Stimulated activated CD8-positive, alpha-beta memory T cell treated with anti-CD3 and anti-CD28 coated beads, Interleukin-2, amount 100 ng/mL, for 1 hour (primary cell): ENCODE data around the gene CCDC184.

ENCODE experiments used
- DNase-seq, 2 donors: peaks; one replicate each; pipeline ENCODE4 v3.0.0-alpha.2; 2020; ENCODE audit warnings: low read depth in 2 of 2

The CCDC184 gene

DNA sequence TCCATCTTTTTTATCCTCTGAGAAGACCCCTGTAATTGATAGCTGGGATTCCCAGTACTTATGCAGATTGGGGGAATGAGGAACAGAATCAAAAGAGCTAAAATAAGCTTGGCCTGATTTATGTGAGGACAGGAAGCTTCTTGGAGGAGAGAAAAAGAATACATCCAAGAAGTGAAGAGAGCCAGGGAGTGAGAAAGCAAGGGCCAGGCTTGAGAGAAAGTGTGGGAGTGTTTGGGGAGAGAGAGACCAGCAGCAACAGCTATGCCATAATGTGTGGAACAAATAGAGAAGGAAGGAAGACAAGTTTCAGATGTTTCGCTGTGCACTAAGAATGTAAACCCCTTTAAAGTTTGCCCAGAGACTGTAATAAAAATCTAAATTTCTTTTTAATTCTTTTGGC, 4.0 kb upstream of the CCDC184 start:
- no peak for DNase-seq

DNA sequence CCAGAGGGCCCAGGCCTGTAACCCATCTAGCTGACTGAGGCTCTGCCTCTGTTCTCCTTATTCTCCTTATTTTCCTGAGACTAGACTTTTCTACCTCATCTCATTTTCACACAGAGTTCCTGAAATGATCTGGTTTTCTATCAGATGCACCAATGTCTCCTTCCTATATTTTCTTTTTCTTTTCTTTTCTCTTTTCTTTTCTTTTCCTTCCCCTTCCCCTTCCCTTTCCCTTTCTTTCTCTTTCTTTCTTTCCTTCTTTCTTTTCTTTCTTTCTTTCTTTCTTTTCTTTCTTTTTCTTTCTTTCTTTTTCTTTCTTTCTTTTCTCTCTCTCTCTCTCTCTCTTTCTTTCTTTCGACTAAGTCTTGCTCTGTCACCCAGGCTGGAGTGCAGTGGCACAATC, 3.0 kb upstream of the CCDC184 start:
- DNase-seq, result no peak

DNA sequence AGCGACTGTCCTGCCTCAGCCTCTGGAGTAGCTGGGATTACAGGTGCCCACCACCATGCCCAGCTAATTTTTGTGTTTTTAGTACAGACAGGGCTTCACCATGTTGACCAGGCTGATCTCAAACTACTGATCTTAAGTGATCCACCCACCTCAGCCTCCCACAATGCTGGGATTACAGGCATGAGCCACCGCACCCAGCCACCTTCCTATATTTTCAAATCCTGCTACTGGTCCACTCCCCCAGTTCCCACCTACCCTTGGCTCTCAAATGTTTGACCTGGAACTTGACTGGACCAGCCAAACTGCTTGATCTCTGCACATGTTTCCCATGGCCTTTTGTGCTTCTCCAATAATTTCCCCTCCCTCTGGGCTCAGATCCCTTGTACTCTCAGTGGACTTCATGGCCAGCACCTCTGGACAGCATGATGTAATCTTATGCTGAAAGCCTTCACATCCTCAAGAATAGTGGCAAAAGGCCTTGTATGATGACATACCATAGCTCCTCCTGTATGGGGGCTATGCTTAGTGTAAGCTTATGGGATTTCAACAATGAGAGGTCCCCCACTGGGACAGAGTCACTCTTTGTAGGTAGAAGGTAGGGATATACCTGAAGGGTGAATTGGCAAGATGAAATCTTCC, 2.5 kb upstream of the CCDC184 start:
- DNase-seq, result no peak

DNA sequence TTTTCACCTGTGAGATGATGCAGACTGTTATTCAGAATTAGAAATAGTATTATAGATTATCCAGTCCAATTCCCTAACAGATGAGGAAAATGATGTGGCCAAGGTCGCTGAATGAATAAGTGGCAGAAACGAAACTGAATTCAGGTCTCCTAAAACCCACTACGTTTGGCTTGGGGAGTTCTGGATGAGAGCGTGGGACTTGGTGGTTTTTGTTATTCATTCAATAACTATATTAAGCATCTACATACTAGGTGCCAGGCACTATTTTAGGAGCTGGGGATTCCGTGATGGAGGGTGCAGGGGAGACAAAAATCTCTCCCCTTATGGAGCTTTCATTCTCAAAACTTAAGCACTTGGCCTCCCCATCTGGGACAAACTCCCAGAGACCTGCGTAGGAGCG, 813 bp upstream of the CCDC184 start:
- DNase-seq, result no peak

DNA sequence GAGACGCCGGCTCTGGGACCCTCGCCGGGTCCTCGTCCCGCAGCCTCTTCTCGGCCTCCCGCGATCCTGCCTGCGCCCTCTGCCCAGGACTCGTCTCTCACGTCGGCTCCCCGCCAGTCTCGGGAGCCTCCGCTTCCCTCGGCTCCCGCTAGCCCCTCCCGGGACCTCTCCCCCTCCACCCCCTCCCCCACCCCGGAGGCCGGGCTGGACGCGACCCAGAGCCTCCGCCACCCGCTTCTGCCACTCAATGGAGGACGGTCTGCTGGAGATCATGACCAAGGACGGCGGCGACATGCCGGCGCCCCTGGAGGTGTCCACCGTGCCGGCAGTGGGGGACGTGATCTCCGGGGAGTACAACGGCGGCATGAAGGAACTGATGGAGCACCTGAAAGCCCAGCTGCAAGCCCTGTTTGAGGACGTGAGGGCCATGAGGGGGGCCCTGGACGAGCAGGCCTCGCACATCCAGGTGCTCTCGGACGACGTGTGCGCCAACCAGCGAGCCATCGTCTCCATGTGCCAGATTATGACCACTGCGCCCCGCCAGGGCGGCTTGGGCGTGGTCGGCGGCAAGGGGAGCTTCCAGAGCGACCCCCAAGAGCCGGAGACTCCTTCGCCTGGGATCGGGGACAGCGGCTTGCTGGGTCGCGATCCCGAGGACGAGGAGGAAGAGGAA, 568 bp downstream of the CCDC184 start:
- DNase-seq, result no peak

DNA sequence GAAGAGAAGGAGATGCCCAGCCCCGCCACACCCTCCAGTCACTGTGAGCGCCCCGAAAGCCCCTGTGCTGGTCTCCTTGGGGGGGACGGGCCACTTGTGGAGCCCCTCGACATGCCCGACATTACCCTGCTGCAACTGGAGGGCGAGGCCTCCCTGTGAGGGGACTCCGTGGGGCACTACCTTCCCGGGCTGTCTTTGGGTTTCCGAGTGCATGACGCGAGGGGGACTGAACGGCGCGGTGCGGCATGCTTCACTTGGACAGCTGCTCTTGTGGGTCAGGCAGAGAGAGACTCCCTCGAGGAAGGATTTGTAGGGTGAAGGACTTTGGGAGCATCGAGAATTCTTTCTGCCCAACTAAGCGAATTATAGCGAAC, 1.1 kb downstream of the CCDC184 start:
- DNase-seq, result no peak

DNA sequence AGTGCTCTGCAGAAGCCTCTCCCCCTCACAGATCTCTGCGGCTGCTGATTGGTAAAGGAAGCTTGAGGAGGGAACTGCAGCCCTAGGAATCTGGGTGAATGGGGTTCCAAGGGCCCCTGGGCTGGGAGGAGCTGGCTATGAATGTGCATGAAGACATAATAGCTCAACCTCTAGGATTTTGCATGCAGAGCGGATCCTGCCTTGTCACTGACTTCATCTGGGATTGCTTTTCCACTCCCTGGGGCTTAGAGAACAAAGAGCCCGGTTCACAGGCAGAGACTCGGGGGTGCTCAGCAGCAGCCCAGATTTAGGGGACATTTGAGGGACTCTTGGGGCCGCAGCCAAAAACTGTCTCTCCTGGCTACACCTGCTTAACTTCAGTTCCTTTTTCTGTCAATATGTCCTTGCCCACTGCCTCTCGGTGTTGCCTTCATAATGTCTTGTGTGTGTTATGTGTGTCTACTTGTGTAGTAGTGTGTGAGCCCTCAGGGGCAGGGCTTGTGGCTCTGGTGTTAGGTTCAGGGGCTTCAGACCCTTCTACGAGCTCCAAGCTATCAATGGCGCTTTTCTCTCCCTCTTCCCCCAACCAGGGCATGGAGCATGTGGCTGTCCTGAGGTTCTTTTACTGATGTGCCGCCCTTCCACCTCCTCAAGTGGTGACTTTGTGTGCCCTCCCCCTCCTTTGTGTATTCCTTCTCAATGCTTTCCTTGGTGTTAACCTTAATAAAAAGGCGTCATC, 1.9 kb downstream of the CCDC184 start:
- no peak for DNase-seq

DNA sequence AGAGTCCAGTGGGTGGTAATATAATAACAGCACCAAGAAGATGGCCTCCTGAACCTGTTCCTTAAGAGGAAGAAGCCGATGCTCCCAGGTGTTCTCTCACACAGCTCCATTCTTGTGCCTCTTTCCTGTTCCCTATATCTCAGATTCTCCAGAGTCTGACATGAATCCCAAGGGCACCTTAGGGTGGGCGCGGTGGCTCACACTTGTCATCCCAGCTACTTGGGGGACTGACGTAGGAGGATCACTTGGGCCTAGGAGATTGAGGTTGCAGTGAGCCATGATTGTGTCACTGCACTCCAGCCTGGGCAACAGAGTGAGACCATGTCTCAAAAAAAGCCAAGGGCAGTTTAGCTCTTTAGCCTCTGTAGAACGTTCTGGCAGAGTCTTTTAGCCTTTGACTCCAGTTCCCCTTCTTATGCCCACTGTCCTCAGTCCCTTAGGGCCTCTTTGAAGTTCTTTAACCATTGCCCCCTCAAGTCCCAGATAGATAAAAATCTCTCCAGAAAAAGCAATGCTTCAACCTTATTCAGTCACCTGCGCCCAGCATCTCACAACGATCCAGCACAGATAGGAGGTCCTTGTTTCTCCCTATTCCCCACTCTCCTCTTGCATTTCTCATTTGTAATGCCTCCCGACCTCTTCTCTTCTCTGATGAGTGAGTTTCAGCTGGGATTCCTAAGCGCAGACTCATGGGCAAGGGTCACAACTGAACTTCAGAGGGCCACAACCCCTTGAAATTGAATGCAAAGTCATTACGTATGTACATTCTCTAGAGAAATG, 4.7 kb downstream of the CCDC184 start:
- DNase-seq, result no peak

DNA sequence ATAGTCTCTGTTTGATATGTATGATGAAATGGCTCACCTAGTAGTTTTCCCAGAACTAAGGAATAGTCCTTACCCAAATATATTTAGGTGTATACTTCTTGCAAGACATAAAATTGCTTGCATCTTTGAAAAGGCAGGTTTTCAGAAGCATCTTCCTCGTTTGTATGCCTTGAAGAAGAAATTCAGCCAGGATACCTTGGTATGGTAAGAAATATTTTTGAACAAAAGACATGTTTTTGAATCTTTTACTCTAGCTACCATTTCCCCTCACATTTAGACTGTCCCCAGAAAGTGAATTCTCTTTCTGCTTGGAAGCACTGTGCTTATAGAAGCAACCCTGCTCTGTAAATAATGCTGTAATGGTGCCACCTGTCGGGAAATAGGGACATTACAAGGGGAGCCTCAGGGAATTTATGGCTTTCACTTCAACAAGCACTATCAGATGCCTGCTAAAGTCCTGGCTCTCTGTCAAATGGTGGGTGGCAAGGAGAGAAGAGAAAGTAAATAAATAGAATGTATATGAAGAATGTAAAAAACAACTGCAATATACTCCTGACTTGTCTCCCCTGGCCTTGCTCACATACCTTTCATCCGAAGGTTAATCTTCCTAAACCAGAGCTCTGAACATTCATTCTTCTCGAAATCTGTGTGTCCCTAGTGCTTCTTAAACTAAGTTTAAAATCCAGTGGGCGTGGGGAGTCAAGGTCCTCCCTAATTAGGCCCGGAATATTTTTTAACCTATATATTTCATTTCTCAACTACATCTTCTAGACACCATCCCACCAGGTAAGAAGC, 6.1 kb downstream of the CCDC184 start:
- DNase-seq, result peak; percentile 43 to 48

DNA sequence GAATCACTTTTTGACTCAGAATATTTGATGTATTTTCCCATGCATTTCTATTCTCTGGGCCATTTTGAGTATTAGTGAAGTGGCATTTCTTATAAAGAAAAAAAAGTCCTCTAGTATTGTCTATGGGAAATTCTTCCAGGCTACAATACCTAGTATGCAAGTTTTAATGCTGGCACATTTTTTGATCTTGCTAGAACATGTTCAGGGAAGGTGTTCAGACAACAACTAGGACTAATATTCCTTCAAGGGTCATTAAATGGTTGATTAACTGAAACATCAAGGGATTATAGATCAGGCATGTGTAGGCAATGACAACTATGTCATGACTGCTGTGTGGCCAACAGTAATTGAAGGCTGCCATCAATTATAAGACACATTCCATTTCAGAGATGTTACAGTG, 7.7 kb downstream of the CCDC184 start:
- no peak for DNase-seq

DNA sequence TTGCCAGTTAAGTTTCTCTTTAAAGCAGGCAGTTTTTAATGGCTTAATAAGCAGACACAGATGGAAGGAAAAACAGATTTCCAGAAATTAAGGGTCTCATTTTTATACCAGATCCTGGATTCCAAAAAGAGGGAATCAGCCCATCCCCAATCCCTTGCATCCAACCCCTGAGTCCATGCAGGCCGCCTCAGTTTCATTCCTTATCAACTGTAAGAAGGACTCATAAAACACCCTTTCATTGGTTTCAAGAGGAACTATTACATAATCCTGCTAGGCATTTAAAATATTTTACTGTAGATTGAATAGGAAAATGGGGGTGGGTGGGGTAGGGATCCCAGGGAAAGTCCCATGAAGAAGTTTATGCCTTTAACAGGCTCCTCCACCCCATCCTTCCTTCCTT, 9.4 kb downstream of the CCDC184 start:
- DNase-seq, result no peak

DNA sequence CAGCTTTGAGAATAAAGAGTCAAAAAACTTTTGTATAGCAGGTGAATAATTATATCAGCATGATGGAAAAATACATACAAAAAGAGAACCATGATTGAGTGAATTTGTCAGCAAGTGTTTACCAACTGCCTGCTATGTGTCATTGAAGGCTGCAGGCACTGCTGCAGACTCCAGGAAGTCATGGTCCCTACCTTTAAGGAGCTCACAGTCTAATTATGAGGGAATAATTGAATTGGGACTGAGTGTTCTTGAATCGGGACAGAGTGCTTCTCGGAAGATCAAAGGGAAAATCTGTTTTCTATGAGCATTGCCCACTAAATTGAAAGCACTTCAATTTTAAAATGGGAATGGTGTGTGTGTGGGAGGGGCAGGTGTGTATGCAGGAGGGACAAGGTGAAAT, 10.2 kb downstream of the CCDC184 start:
- DNase-seq, result no peak

DNA sequence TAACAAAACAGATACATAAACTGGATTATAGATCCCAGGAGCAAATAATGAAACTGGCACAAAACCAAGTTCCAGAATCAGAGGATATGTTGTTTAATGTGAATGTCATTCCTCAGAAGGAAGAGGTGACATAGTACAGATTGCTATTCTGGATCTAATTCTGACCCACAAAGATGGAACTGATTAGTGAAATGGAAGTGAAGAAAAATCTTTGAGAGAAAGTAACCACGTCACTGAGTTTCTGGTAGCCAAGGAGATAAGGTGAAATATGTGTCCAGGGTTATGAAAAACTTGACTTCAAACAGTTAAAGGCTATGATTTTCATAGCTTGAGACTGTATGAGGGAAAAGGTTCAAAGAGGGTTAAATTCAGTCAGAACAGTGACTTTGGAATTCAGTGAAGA, 11.4 kb downstream of the CCDC184 start:
- no peak for DNase-seq

DNA sequence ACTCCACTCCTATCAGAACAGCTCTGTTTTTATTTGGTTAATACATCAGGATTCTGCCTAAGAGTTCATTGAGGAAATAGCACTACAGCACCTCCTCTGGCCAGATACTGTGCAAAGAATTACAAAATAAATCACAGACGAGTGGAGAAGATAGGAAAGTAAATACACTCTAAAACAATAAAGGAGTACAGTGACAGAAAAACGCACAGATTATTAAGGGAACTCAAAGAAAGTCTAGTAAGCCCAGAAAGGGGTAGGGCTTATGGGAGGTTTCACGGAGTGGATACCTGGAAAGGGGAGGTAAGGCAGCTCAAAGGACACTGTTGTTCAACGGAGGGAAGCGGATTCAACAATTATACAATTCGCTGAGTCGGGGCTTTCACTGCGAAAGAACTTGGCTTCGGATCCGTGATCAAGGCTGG, 14.1 kb downstream of the CCDC184 start:
- no peak for DNase-seq

DNA sequence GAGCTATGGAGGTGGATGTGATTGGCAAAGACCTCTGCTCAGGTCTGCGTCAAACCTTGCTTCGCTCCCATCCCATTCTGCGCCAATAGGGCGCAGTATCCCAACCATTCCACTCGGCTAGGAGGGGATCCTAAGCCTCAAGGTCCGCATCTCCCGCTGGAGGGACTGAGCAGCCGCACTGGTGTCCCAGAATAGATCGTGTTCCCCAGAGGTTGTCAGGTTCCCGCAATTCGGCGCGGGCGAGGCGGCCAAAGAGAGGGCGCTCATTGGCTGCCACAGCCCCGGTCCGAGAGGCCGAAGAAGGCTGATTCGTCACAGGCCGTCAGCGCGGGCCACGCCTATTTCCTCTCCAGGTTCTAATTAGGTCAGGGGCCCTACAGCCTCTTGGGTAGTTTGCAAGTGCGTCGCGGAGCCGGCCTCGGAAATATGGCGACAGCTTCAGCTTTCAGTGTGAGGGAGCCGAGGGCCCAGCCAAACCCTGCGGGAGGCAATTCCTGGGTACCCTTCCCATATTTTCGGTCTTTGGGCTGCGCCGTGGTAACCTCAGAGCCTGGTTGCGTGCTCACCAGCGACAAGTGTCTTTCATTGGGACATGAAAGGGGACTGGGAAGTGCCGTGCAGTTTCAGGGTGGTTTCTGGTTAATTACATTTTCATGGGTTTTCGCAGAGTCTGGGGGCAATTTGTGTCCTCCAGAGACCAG, 14.7 kb downstream of the CCDC184 start:
- DNase-seq, result peak; percentile 79 to 83

DNA sequence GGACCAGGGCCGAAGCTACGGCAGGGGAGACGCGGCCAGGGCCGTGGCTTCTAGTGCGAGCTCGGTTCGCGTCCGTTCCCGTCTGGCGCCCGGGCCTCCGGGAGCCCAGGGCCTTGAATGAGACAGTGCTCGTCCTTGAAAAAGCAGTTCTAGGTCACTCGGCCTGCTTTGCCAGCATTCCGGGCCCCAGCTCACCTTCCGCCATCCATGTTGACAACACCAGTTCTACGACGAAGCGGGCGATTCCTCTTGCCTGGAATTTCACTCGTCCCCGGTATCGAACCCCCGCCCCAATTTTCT, 15.2 kb downstream of the CCDC184 start:
- no peak for DNase-seq

DNA sequence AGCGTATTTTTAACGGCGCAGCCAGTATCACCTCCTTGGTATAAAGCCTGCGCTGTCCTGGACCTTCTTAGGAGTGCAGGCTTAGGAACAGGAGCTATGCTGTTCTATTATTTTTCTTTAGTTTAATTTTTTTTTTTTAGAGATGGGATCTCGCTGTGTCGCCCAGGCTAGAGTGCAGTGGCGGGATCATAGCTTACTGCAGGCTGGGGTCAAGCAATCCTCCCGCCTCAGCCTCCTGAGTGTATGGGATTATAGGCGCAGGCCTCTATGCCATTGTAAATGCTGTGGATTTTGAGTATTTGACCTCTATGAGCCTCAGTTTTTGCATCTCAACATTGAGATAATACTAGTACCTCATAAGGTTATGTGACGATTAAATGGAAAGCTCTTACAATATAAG, 15.5 kb downstream of the CCDC184 start:
- DNase-seq, result no peak

DNA sequence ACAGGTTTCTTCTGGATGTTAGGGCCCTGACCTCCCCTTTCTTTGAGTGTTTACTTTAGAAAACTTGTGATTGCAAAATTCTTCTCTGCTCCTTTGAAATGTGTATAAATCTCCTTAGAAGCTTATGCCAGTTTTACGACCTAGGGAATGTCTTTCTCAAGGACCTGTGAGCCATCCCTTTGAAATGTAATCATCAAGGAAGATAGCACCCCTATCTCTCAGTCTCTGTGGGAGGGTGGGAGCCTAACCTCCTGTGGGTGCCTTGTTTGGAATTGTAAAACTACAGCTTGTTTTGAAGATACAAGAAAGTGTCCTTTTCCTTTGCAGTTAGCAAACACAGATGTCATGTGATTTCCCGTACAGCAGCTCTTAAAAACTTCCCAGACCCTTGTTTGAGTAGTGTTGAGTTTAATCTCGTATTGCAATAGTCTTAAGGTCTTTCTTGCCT, 16.4 kb downstream of the CCDC184 start:
- DNase-seq, result no peak

DNA sequence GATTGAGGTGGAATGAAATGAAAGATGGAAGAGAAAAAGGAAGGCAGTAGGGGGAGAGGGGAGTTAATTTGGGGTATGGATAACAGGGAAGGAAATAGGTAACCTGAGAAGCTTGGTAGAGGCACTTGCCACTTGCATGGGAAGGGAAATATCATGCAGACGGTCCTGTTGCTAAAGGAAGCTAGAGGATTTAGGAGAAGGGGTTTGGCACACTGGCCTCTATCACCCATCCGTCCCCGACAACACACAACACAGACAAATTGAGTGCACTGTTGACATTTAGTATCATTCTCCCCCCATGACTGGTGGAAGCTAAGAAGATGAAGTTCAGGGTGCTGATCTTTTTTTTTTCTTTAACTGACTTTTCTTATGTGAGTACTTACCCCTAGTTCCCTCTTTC, 17.6 kb downstream of the CCDC184 start:
- no peak for DNase-seq

DNA sequence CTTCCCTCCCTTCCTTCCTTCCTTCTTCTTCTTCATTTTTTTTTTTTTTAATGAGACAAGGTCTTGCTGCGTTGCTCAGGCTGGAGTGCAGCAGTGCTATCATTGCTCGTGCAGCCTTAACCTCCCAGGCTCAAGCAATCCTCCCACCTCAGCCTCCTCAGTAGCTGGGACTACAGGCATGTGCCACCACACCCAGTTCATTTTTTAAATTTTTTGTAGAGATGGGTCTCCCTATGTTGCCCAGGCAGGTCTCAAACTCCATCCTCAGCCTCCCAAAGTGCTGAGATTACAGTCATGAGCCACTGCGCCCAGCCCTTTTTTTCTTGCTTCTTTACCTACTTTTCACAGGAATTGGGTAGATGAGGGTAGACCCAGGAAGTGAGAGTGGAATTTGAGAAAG, 18.1 kb downstream of the CCDC184 start:
- no peak for DNase-seq

DNA sequence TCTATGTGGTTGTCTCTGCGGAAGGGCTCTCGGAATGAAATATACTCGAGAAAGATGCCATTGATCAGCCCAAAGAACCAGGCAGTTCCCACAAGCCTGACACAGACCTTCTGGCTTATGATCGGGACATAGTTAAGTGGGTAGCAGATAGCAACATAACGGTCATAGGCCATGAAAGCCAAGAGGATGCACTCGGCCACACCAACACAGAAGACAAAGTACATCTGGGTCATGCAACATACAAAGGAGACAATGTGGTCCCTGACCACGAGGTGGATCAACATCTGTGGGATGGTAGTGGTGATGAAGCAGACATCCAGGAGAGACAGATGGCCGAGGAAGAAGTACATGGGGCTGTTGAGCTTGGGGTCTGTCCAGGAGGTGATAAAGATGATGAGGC, 19.3 kb downstream of the CCDC184 start:
- DNase-seq, result no peak
